Hepatic stellate cell (primary cell): ENCODE data around the gene RNF145.

Experiments
- DNase-seq: peaks from one replicate; pipeline ENCODE4 v3.0.0; 2011; ENCODE audit warnings: low spot score

RNF145 gene

GRCh38 chr5:159112436-159112835, 96.9 kb downstream of the RNF145 start:
- no peak for DNase-seq
